GM23338 (cell line): ENCODE results near the gene ERBB3. TPM values are rescaled to one million over a fixed set of nuclear protein-coding genes. Genes with fewer than 3 reads are reported as not detected.

Experiments used
- ATAC-seq: fragments of 200-7000 bp; cut with Tn5 transposase; 3 replicates; pipeline ENCODE4 v1.9.1; 2020
- DNase-seq: peaks from one replicate; pipeline ENCODE4 v3.0.0-alpha.2; 2015; ENCODE audit warnings: low spot score
- H2AFZ ChIP-seq: fragments of 200-600 bp; sonication (generic); 2 replicates; pipeline ENCODE4 v1.8.0; 2016; ENCODE audit warnings: antibody characterized with exemption, mild to moderate bottlenecking, moderate library complexity
- H3F3A ChIP-seq: fragments of 200-600 bp; sonication (generic); replicated peaks from 2 replicates; pipeline ENCODE4 v1.8.0; 2017; ENCODE audit warnings: antibody characterized with exemption, mixed run types, low read depth
- H3K27ac ChIP-seq: fragments of 200-600 bp; sonication (generic); 2 replicates; pipeline ENCODE4 v1.6.1; 2016; ENCODE audit warnings: low read depth
- H3K27me3 ChIP-seq: fragments of 200-600 bp; sonication (generic); 2 replicates; pipeline ENCODE4 v1.8.0; 2016; ENCODE audit warnings: mild to moderate bottlenecking, mixed run types, moderate library complexity; ENCODE audit not compliant: insufficient read depth
- H3K36me3 ChIP-seq: fragments of 200-600 bp; sonication (generic); 2 replicates; pipeline ENCODE4 v1.8.0; 2016; ENCODE audit warnings: mild to moderate bottlenecking; ENCODE audit not compliant: insufficient read depth
- H3K4me1 ChIP-seq: fragments of 200-600 bp; sonication (generic); 2 replicates; pipeline ENCODE4 v1.8.0; 2016; ENCODE audit warnings: mild to moderate bottlenecking, moderate library complexity; ENCODE audit not compliant: insufficient read depth
- H3K4me2 ChIP-seq: fragments of 200-600 bp; sonication (generic); 2 replicates; pipeline ENCODE4 v1.7.1; 2017; ENCODE audit warnings: mixed run types
- H3K4me3 ChIP-seq: fragments of 200-600 bp; sonication (generic); 2 replicates; pipeline ENCODE4 v1.6.1; 2016; ENCODE audit warnings: mixed run types
- H3K79me2 ChIP-seq: fragments of 200-600 bp; sonication (generic); replicated peaks from 2 replicates; pipeline ENCODE4 v1.8.0; 2017; ENCODE audit warnings: mild to moderate bottlenecking; ENCODE audit not compliant: insufficient read depth
- H3K9me2 ChIP-seq: fragments of 200-600 bp; sonication (generic); 2 replicates; pipeline ENCODE4 v1.8.0; 2017; ENCODE audit not compliant: insufficient read depth
- H4K20me1 ChIP-seq: fragments of 200-600 bp; sonication (generic); replicated peaks from 2 replicates; pipeline ENCODE4 v1.8.0; 2017; ENCODE audit warnings: mild to moderate bottlenecking; ENCODE audit not compliant: insufficient read depth
- H3K27ac Mint-ChIP-seq: 2 replicates; pipeline ENCODE4 v1.8.0; 2020; ENCODE audit warnings: inconsistent platforms, mild to moderate bottlenecking, moderate library complexity, mixed read lengths
- H3K27me3 Mint-ChIP-seq: 3 replicates; pipeline ENCODE4 v1.8.0; 2022; ENCODE audit warnings: low read depth, mild to moderate bottlenecking, moderate library complexity, mixed read lengths, inconsistent platforms; ENCODE audit not compliant: insufficient read depth, poor library complexity
- H3K36me3 Mint-ChIP-seq: 3 replicates; pipeline ENCODE4 v1.8.0; 2021; ENCODE audit warnings: low read depth, mild to moderate bottlenecking, inconsistent platforms, moderate library complexity, mixed read lengths
- H3K4me1 Mint-ChIP-seq: 3 replicates; pipeline ENCODE4 v1.8.0; 2020; ENCODE audit warnings: mild to moderate bottlenecking, inconsistent platforms, mixed read lengths
- H3K4me3 Mint-ChIP-seq: 3 replicates; pipeline ENCODE4 v1.8.0; 2021; ENCODE audit warnings: moderate library complexity, mild to moderate bottlenecking, inconsistent platforms, mixed read lengths
- H3K9me3 Mint-ChIP-seq: 3 replicates; pipeline ENCODE4 v1.8.0; 2020; ENCODE audit warnings: moderate library complexity, mild to moderate bottlenecking, inconsistent platforms, mixed read lengths
- CREB1 ChIP-seq: fragments of 250-450 bp; sonication (Bioruptor Pico); IDR thresholded peaks from 2 replicates; pipeline ENCODE4 v1.5.0; 2020; ENCODE audit warnings: low read depth, mild to moderate bottlenecking, moderate library complexity
- CTCF ChIP-seq, 2 experiments: fragments of 200-600 bp in 1 of 2; sonication (generic) in 1 of 2; conservative IDR thresholded peaks; 2 replicates each; pipeline versions ENCODE4 v1.5.1 to v1.6.1; 2016 to 2017; ENCODE audit warnings: antibody characterized with exemption in 2 of 2, low read depth in 2 of 2, mild to moderate bottlenecking in 2 of 2, moderate library complexity in 1 of 2
- JUNB ChIP-seq: IDR thresholded peaks from one replicate; pipeline ENCODE4 v1.6.1; 2016; ENCODE audit warnings: antibody characterized with exemption; ENCODE audit not compliant: unreplicated experiment
- STAT1 ChIP-seq: IDR thresholded peaks from one replicate; pipeline ENCODE4 v1.6.1; 2016; ENCODE audit warnings: antibody characterized with exemption; ENCODE audit not compliant: unreplicated experiment
- ZNF331 ChIP-seq: fragments of 250-450 bp; sonication (Bioruptor Pico); IDR thresholded peaks from 2 replicates; pipeline ENCODE4 v1.5.0; 2020; ENCODE audit warnings: low read depth, mild to moderate bottlenecking, moderate library complexity
- polyA plus RNA-seq: library from polyadenylated mRNA; unstranded; fragments of >200 nt; fragmentation: Nextera tagmentation; extraction: Ambion mirVana; gene quantifications from 2 replicates; pipeline ENCODE4 v1.2.1, GENCODE V29; 2016
- total RNA-seq: library from RNA; depleted of rRNA; stranded (reverse); fragments of >200 nt; shearing (Covaris generic); gene quantifications from 2 replicates; pipeline ENCODE4 v1.2.3, GENCODE V29; 2014
- TF ChIP-seq, protein P1 (sequence below): IDR thresholded peaks from 2 replicates; pipeline ENCODE4 v1.6.1; 2016; ENCODE audit warnings: antibody characterized with exemption
- TF ChIP-seq, protein P2 (sequence below): IDR thresholded peaks from one replicate; pipeline ENCODE4 v1.6.1; 2018; ENCODE audit warnings: antibody characterized with exemption; ENCODE audit not compliant: unreplicated experiment

The ERBB3 gene
- total and polyA plus RNA-seq, 2 experiments from 2014 or later = 21.0 to 54.4 TPM

GRCh38 chr12:56078427-56078826 lies 1.5 kb upstream of the ERBB3 start:
- peaks cover 29% of the 10 kb centered on the region for H3K4me1 Mint-ChIP-seq
- peaks cover 7% of the 10 kb centered on the region for H3K27me3 Mint-ChIP-seq
- H3K79me2 ChIP-seq = peaks cover 27% of the 10 kb centered on the region
- peak overlapping the region; percentile 90 for H3K4me3 Mint-ChIP-seq
- peak overlapping the region; percentile 93 for H3K4me2 ChIP-seq
- H3K36me3 Mint-ChIP-seq = peaks cover 5% of the 10 kb centered on the region; the same call in 1 of the 3 replicates
- H3K36me3 ChIP-seq = no peaks in the 10 kb centered on the region
- no peak for TF ChIP-seq CREB1 (CRISPR knock-in tag)
- no peak for TF ChIP-seq STAT1
- TF ChIP-seq, protein P1, sequence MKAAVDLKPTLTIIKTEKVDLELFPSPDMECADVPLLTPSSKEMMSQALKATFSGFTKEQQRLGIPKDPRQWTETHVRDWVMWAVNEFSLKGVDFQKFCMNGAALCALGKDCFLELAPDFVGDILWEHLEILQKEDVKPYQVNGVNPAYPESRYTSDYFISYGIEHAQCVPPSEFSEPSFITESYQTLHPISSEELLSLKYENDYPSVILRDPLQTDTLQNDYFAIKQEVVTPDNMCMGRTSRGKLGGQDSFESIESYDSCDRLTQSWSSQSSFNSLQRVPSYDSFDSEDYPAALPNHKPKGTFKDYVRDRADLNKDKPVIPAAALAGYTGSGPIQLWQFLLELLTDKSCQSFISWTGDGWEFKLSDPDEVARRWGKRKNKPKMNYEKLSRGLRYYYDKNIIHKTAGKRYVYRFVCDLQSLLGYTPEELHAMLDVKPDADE = no peak
- no peak for TF ChIP-seq JUNB
- TF ChIP-seq CTCF (conservative IDR thresholded peaks at IDR 0.05; ENCODE audit: low read depth in 2 of 2) = no peak
- DNase-seq (peak; percentile 48), ATAC-seq (no peak)
- H4K20me1 ChIP-seq = peaks cover 12% of the 10 kb centered on the region; the same call in 1 of the 2 replicates
- peaks cover 22% of the 10 kb centered on the region for H3K4me1 ChIP-seq
- peaks cover 3% of the 10 kb centered on the region; the same call in 1 of the 3 replicates for H3K9me3 Mint-ChIP-seq
- H3F3A ChIP-seq = 0 out of 2 replicates have a peak, but pooled peaks cover 16% of the 10 kb centered on the region
- no peaks in the 10 kb centered on the region for H3K9me2 ChIP-seq
- no peak overlapping the region for H2AFZ ChIP-seq
- H3K27me3 ChIP-seq = no peaks in the 10 kb centered on the region
- H3K27ac ChIP-seq = peak overlapping the region; percentile 98
- peak overlapping the region; percentile 84 for H3K4me3 ChIP-seq
- H3K27ac Mint-ChIP-seq = peak overlapping the region; percentile 88

DNA sequence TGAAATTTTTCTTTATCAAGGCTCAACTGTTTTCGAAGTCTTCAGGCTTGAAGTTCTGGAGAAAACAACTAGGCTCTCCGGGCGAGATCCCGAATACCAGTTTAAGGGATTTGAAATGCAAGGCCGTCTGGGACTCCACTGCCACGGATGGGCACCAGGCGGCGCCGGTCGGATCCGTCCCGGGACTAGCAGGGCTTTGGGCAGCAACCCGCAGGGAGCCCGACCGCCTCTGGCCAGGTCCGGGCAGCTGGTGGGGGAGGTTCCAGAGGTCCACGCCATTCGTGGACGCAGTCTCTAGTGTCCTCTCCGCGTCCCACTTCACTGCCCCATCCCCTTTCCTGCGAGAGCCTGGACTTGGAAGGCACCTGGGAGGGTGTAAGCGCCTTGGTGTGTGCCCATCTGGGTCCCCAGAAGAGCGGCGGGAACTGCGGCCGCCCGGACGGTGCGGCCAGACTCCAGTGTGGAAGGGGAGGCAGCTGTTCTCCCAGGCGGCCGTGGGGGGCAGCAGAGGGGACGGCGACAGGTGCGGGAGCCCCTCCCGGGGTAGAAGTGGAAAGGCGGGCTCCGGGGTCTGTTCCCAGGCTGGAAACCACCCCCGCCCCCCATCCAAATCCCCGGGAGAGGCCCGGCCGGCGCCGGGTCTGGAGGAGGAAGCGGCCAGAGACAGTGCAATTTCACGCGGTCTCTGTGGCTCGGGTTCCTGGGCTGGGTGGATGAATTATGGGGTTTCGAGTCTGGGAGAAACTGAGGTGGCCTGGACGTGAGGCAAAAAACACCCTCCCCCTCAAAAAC lies 838 bp upstream of the ERBB3 start:
- Histone ChIP-seq H3K4me1 (peaks cover 22% of the 10 kb centered on the region), H3K4me3 (peak overlapping the region; percentile 84), H4K20me1 (peaks cover 12% of the 10 kb centered on the region; the same call in 1 of the 2 replicates), H2AFZ (peak overlapping the region; percentile 93; the same call in 1 of the 2 replicates), H3K27me3 (no peaks in the 10 kb centered on the region), H3F3A (0 out of 2 replicates have a peak, but pooled peaks cover 15% of the 10 kb centered on the region), H3K9me2 (no peaks in the 10 kb centered on the region), H3K36me3 (no peaks in the 10 kb centered on the region), H3K79me2 (peaks cover 30% of the 10 kb centered on the region), H3K27ac (peak overlapping the region; percentile 98), H3K4me2 (peak overlapping the region; percentile 93)
- peaks cover 12% of the 10 kb centered on the region for H3K36me3 Mint-ChIP-seq
- H3K4me3 Mint-ChIP-seq = peak overlapping the region; percentile 90
- peak overlapping the region; percentile 98 for H3K27ac Mint-ChIP-seq
- ATAC-seq (peak; percentile 71), DNase-seq (peak; percentile 96)
- peaks cover 3% of the 10 kb centered on the region; the same call in 1 of the 3 replicates for H3K9me3 Mint-ChIP-seq
- H3K4me1 Mint-ChIP-seq = peaks cover 30% of the 10 kb centered on the region
- peaks cover 7% of the 10 kb centered on the region for H3K27me3 Mint-ChIP-seq
- TF ChIP-seq STAT1 = no peak
- TF ChIP-seq, protein P2, sequence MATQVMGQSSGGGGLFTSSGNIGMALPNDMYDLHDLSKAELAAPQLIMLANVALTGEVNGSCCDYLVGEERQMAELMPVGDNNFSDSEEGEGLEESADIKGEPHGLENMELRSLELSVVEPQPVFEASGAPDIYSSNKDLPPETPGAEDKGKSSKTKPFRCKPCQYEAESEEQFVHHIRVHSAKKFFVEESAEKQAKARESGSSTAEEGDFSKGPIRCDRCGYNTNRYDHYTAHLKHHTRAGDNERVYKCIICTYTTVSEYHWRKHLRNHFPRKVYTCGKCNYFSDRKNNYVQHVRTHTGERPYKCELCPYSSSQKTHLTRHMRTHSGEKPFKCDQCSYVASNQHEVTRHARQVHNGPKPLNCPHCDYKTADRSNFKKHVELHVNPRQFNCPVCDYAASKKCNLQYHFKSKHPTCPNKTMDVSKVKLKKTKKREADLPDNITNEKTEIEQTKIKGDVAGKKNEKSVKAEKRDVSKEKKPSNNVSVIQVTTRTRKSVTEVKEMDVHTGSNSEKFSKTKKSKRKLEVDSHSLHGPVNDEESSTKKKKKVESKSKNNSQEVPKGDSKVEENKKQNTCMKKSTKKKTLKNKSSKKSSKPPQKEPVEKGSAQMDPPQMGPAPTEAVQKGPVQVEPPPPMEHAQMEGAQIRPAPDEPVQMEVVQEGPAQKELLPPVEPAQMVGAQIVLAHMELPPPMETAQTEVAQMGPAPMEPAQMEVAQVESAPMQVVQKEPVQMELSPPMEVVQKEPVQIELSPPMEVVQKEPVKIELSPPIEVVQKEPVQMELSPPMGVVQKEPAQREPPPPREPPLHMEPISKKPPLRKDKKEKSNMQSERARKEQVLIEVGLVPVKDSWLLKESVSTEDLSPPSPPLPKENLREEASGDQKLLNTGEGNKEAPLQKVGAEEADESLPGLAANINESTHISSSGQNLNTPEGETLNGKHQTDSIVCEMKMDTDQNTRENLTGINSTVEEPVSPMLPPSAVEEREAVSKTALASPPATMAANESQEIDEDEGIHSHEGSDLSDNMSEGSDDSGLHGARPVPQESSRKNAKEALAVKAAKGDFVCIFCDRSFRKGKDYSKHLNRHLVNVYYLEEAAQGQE = no peak
- TF ChIP-seq ZNF331 = no peak
- TF ChIP-seq JUNB = no peak
- peak; percentile 44; the same call in 1 of the 2 replicates for TF ChIP-seq CREB1 (CRISPR knock-in tag)
- TF ChIP-seq CTCF (conservative IDR thresholded peaks at IDR 0.05; ENCODE audit: low read depth in 2 of 2) = peak; percentile 70 to 74
